Erythroblast (primary cell): ENCODE measurements around the gene ATP11C.

Experiments used
- GATA1 ChIP-seq: IDR thresholded peaks from 2 replicates; pipeline ENCODE4 v1.6.1; 2011; ENCODE audit warnings: low read depth, mild to moderate bottlenecking, control low read depth, low read length, moderate library complexity
- POLR2A ChIP-seq: IDR thresholded peaks from 2 replicates; pipeline ENCODE4 v1.6.1; 2011; ENCODE audit warnings: mild to moderate bottlenecking, low read length

DNA sequence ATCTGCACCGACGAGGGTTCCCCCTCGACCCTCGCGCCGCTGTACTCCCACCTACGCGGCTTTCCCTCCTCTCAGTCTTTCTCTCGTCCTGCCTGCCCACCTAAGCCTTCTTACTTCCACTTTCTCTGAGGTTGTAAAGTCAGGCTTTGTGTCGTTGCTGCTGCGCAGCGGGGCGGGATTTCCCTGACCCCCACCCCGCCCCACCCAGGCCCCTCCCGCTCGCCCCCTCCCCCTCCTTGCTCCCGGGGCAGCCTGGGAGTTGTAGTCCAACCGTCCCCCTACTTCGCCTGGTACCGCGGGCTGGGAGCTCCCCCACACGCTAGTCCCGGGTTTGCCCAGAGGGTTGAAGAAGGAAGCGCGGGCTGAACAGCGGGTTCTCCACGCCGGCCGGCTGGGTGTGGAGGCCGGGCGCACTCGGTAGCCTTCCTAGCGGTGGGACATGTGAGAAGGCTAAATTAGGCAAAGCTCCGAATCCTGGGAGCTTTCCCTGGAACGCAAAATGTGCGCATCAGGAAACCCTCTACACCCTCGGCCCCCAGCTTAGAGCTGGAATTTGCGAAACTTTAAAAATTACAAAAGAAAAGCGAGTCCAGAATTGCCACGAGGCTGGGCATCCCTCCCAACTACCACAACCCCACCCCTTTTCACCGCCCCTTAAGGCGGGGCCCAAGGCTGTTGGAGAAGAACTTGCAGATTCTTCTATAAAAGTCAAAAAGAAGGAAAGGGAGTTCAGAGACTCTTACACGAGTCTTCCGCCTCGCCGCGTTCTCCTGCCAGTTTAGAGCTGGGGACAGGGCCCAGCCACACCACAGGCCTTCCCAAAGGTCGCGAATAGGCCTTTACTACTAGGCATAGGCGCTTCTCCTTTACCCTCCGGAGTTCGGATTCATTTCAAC, at the start of gene ATP11C:
- TF ChIP-seq POLR2A = peak; percentile 32
- no peak for TF ChIP-seq GATA1
